Activated B cell treated with CpG ODN at 0.5 μM for 24 hours (primary cell): ENCODE measurements around the gene ARNT2. TPM values are rescaled to one million over a fixed set of nuclear protein-coding genes. Genes with fewer than 3 reads are reported as not detected.

Experiments used
- ATAC-seq: fragments of 200-7000 bp; cut with Tn5 transposase; one replicate; pipeline ENCODE4 v1.10.0; 2021; ENCODE audit warnings: low read depth, mild to moderate bottlenecking, moderate library complexity
- CTCF ChIA-PET: fragments of 350-600 bp; sonication (Branson Sonifier 250); formaldehyde crosslinking; loops from one replicate; lab custom pipeline; 2021; ENCODE audit warnings: antibody characterized with exemption; lab: Charles Lee
- POLR2A ChIA-PET: fragments of 350-600 bp; sonication (Branson Sonifier 250); formaldehyde crosslinking; loops from one replicate; lab custom pipeline; 2021; ENCODE audit warnings: antibody characterized with exemption; lab: Charles Lee
- DNase-seq: peaks from one replicate; pipeline ENCODE4 v3.0.0; 2022
- H3K27ac Mint-ChIP-seq: one replicate; pipeline ENCODE4 v1.8.0; 2020; ENCODE audit warnings: mixed read lengths
- H3K27me3 Mint-ChIP-seq: one replicate; pipeline ENCODE4 v1.8.0; 2021; ENCODE audit warnings: mixed read lengths
- H3K36me3 Mint-ChIP-seq: one replicate; pipeline ENCODE4 v1.8.0; 2021; ENCODE audit warnings: low read depth, mixed read lengths
- H3K4me1 Mint-ChIP-seq: one replicate; pipeline ENCODE4 v1.8.0; 2021; ENCODE audit warnings: mixed read lengths
- H3K4me3 Mint-ChIP-seq: one replicate; pipeline ENCODE4 v1.8.0; 2020; ENCODE audit warnings: mild to moderate bottlenecking, mixed read lengths
- H3K9me3 Mint-ChIP-seq: one replicate; pipeline ENCODE4 v1.8.0; 2020; ENCODE audit warnings: mixed read lengths
- CTCF ChIP-seq: fragments of 200-600 bp; IDR thresholded peaks from one replicate; pipeline ENCODE4 v1.8.0; 2022; ENCODE audit warnings: antibody characterized with exemption, mild to moderate bottlenecking
- intact Hi-C: fragments of 100-400 bp; cut with micrococcal nuclease; formaldehyde crosslinking; loops from one replicate; pipeline ENCODE4 v1.15.1; 2024
- total RNA-seq: library from RNA; stranded (reverse); gene quantifications from 2 replicates; pipeline ENCODE4 v1.2.3, GENCODE V29; 2022

Gene ARNT2
- total RNA-seq, 1 donor from 2014 or later, result not detected

GRCh38 chr15:80584561-80584964, 180.4 kb downstream of the ARNT2 start:
- H3K4me1 Mint-ChIP-seq, result no peaks in the 10 kb centered on the region
- H3K4me3 Mint-ChIP-seq, result no peak overlapping the region

GRCh38 chr15:80584973-80585525, 180.9 kb downstream of the ARNT2 start:
- no peaks in the 10 kb centered on the region for H3K36me3 Mint-ChIP-seq
- DNase-seq, result no peak
- ChIA-PET CTCF (no interaction called here), POLR2A (no interaction called here)
- no peak overlapping the region for H3K4me3 Mint-ChIP-seq
- intact Hi-C loops, result no loop called here
- no peaks in the 10 kb centered on the region for H3K4me1 Mint-ChIP-seq
- no peak for ATAC-seq
- H3K27me3 Mint-ChIP-seq, result no peaks in the 10 kb centered on the region
- H3K27ac Mint-ChIP-seq, result no peak overlapping the region
- TF ChIP-seq CTCF, result no peak
- H3K9me3 Mint-ChIP-seq, result no peaks in the 10 kb centered on the region

More at GRCh38 chr15:80584561-80584964, 180.4 kb downstream of the ARNT2 start:
- ChIA-PET POLR2A (no interaction called here), CTCF (no interaction called here)
- H3K9me3 Mint-ChIP-seq, result no peaks in the 10 kb centered on the region
- ATAC-seq (no peak), DNase-seq (no peak)
- intact Hi-C loops, result no loop called here
- no peak for TF ChIP-seq CTCF
- no peak overlapping the region for H3K27ac Mint-ChIP-seq
- no peaks in the 10 kb centered on the region for H3K36me3 Mint-ChIP-seq
- no peaks in the 10 kb centered on the region for H3K27me3 Mint-ChIP-seq

- Mint-ChIP-seq H3K27ac (no peak overlapping the region), H3K4me3 (no peak overlapping the region), H3K36me3 (no peaks in the 10 kb centered on the region), H3K4me1 (no peaks in the 10 kb centered on the region), H3K27me3 (no peaks in the 10 kb centered on the region), H3K9me3 (no peaks in the 10 kb centered on the region)
- intact Hi-C loops, result no loop called here
- CTCF ChIA-PET, result no interaction called here
- DNase-seq, result no peak
- no peak for TF ChIP-seq CTCF
- POLR2A ChIA-PET, result no interaction called here
- ATAC-seq, result no peak
Observed at GRCh38 chr15:80585544-80586018, 181.4 kb downstream of the ARNT2 start.

GRCh38 chr15:80586161-80586560, 182.0 kb downstream of the ARNT2 start:
- CTCF ChIA-PET, result no interaction called here
- intact Hi-C loops, result no loop called here
- Mint-ChIP-seq H3K4me3 (no peak overlapping the region), H3K4me1 (no peaks in the 10 kb centered on the region), H3K9me3 (no peaks in the 10 kb centered on the region), H3K27me3 (no peaks in the 10 kb centered on the region), H3K36me3 (no peaks in the 10 kb centered on the region), H3K27ac (no peak overlapping the region)
- no peak for TF ChIP-seq CTCF
- no peak for DNase-seq
- POLR2A ChIA-PET, result no interaction called here
- ATAC-seq, result no peak

GRCh38 chr15:80587007-80587406, 182.8 kb downstream of the ARNT2 start:
- TF ChIP-seq CTCF, result no peak
- no peak for ATAC-seq
- Mint-ChIP-seq H3K4me1 (no peaks in the 10 kb centered on the region), H3K27ac (no peak overlapping the region), H3K4me3 (no peak overlapping the region), H3K27me3 (no peaks in the 10 kb centered on the region), H3K36me3 (no peaks in the 10 kb centered on the region), H3K9me3 (no peaks in the 10 kb centered on the region)
- ChIA-PET POLR2A (no interaction called here), CTCF (no interaction called here)
- no peak for DNase-seq
- intact Hi-C loops, result no loop called here
